ENCODE results near the gene CFAP43. TPM values are rescaled to one million over a fixed set of nuclear protein-coding genes. Genes with fewer than 3 reads are reported as not detected.

Gene CFAP43
- total and polyA plus RNA-seq, 2 of the 8 experiments (the other 6 are each of a cell fraction or from before 2014, with no cell fraction given), result 0.11 to 0.27 TPM

DNA sequence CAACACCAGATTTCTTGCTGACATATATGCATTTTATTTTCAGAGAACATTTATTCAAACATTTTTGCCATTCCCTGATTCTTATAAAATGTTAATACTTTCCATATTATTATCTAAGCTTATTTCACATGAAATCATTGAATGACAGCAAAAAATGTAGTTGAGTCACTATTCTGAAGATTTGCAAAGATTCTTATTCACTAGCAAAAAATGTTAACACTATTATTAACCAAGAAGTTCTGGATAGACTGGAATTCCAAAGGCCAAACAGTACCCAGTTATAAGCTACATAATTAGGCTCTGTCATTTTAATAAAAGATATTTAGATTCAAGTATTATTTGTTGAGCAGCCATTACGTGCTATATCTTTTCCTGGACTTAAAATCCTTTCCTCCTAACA lies 41.1 kb upstream of the CFAP43 start (continued):
- TF ChIP-seq, protein P1, sequence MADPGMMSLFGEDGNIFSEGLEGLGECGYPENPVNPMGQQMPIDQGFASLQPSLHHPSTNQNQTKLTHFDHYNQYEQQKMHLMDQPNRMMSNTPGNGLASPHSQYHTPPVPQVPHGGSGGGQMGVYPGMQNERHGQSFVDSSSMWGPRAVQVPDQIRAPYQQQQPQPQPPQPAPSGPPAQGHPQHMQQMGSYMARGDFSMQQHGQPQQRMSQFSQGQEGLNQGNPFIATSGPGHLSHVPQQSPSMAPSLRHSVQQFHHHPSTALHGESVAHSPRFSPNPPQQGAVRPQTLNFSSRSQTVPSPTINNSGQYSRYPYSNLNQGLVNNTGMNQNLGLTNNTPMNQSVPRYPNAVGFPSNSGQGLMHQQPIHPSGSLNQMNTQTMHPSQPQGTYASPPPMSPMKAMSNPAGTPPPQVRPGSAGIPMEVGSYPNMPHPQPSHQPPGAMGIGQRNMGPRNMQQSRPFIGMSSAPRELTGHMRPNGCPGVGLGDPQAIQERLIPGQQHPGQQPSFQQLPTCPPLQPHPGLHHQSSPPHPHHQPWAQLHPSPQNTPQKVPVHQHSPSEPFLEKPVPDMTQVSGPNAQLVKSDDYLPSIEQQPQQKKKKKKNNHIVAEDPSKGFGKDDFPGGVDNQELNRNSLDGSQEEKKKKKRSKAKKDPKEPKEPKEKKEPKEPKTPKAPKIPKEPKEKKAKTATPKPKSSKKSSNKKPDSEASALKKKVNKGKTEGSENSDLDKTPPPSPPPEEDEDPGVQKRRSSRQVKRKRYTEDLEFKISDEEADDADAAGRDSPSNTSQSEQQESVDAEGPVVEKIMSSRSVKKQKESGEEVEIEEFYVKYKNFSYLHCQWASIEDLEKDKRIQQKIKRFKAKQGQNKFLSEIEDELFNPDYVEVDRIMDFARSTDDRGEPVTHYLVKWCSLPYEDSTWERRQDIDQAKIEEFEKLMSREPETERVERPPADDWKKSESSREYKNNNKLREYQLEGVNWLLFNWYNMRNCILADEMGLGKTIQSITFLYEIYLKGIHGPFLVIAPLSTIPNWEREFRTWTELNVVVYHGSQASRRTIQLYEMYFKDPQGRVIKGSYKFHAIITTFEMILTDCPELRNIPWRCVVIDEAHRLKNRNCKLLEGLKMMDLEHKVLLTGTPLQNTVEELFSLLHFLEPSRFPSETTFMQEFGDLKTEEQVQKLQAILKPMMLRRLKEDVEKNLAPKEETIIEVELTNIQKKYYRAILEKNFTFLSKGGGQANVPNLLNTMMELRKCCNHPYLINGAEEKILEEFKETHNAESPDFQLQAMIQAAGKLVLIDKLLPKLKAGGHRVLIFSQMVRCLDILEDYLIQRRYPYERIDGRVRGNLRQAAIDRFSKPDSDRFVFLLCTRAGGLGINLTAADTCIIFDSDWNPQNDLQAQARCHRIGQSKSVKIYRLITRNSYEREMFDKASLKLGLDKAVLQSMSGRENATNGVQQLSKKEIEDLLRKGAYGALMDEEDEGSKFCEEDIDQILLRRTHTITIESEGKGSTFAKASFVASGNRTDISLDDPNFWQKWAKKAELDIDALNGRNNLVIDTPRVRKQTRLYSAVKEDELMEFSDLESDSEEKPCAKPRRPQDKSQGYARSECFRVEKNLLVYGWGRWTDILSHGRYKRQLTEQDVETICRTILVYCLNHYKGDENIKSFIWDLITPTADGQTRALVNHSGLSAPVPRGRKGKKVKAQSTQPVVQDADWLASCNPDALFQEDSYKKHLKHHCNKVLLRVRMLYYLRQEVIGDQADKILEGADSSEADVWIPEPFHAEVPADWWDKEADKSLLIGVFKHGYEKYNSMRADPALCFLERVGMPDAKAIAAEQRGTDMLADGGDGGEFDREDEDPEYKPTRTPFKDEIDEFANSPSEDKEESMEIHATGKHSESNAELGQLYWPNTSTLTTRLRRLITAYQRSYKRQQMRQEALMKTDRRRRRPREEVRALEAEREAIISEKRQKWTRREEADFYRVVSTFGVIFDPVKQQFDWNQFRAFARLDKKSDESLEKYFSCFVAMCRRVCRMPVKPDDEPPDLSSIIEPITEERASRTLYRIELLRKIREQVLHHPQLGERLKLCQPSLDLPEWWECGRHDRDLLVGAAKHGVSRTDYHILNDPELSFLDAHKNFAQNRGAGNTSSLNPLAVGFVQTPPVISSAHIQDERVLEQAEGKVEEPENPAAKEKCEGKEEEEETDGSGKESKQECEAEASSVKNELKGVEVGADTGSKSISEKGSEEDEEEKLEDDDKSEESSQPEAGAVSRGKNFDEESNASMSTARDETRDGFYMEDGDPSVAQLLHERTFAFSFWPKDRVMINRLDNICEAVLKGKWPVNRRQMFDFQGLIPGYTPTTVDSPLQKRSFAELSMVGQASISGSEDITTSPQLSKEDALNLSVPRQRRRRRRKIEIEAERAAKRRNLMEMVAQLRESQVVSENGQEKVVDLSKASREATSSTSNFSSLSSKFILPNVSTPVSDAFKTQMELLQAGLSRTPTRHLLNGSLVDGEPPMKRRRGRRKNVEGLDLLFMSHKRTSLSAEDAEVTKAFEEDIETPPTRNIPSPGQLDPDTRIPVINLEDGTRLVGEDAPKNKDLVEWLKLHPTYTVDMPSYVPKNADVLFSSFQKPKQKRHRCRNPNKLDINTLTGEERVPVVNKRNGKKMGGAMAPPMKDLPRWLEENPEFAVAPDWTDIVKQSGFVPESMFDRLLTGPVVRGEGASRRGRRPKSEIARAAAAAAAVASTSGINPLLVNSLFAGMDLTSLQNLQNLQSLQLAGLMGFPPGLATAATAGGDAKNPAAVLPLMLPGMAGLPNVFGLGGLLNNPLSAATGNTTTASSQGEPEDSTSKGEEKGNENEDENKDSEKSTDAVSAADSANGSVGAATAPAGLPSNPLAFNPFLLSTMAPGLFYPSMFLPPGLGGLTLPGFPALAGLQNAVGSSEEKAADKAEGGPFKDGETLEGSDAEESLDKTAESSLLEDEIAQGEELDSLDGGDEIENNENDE (IDR thresholded peaks at IDR 0.05; ENCODE audit: insufficient replicate concordance, low read length), result no peak
- TF ChIP-seq, protein P2, sequence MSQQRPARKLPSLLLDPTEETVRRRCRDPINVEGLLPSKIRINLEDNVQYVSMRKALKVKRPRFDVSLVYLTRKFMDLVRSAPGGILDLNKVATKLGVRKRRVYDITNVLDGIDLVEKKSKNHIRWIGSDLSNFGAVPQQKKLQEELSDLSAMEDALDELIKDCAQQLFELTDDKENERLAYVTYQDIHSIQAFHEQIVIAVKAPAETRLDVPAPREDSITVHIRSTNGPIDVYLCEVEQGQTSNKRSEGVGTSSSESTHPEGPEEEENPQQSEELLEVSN (IDR thresholded peaks at IDR 0.05), result no peak
- TF ChIP-seq, protein P3, sequence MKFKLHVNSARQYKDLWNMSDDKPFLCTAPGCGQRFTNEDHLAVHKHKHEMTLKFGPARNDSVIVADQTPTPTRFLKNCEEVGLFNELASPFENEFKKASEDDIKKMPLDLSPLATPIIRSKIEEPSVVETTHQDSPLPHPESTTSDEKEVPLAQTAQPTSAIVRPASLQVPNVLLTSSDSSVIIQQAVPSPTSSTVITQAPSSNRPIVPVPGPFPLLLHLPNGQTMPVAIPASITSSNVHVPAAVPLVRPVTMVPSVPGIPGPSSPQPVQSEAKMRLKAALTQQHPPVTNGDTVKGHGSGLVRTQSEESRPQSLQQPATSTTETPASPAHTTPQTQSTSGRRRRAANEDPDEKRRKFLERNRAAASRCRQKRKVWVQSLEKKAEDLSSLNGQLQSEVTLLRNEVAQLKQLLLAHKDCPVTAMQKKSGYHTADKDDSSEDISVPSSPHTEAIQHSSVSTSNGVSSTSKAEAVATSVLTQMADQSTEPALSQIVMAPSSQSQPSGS (IDR thresholded peaks at IDR 0.05; ENCODE audit: low read length), result no peak
- no peak for TF ChIP-seq YY1 (IDR thresholded peaks at IDR 0.05; ENCODE audit: low read depth, low read length)
- no peak for TF ChIP-seq POLR2A (IDR thresholded peaks at IDR 0.05; ENCODE audit: control extremely low read depth in 1 of 2, low read depth in 2 of 2, low read length in 2 of 2)
- TF ChIP-seq SIX5 (IDR thresholded peaks at IDR 0.05; ENCODE audit: low read depth, low read length), result no peak
- TF ChIP-seq GABPA (IDR thresholded peaks at IDR 0.05; ENCODE audit: borderline replicate concordance, insufficient read depth, low read length), result no peak
- no peak for TF ChIP-seq RFX5 (IDR thresholded peaks at IDR 0.05; ENCODE audit: borderline replicate concordance, low read depth, low read length)
- no peak for TF ChIP-seq HDAC2 (IDR thresholded peaks at IDR 0.05; ENCODE audit: borderline replicate concordance in 1 of 2, low read depth in 2 of 2, low read length in 2 of 2)
- TF ChIP-seq SP1 (IDR thresholded peaks at IDR 0.05; ENCODE audit: low read depth, low read length), result no peak

Data from H1 (cell line).